AG10803 (cell line): ENCODE data around the gene ATOSB.
A peak's percentile ranks its signal among the peaks of the same experiment; 100 is the strongest.

Experiments
- DNase-seq: peaks from one replicate; pipeline ENCODE4 v3.0.0; 2010; ENCODE audit warnings: low read depth
- H3K4me3 ChIP-seq: 2 replicates; pipeline ENCODE4 v1.5.1; 2011; ENCODE audit warnings: mild to moderate bottlenecking, low read length, control low read depth
- TF ChIP-seq, protein P1 (sequence below): conservative IDR thresholded peaks from 2 replicates; pipeline ENCODE4 v1.5.1; 2011; ENCODE audit warnings: mild to moderate bottlenecking, low read length, control low read depth, inconsistent platforms

ATOSB gene

GRCh38 chr9:35135988-35136387, 20.3 kb upstream of the ATOSB start:
- no peak for DNase-seq

GRCh38 chr9:35134920-35135319, 19.3 kb upstream of the ATOSB start:
- no peak overlapping the region for H3K4me3 ChIP-seq
- TF ChIP-seq, protein P1, sequence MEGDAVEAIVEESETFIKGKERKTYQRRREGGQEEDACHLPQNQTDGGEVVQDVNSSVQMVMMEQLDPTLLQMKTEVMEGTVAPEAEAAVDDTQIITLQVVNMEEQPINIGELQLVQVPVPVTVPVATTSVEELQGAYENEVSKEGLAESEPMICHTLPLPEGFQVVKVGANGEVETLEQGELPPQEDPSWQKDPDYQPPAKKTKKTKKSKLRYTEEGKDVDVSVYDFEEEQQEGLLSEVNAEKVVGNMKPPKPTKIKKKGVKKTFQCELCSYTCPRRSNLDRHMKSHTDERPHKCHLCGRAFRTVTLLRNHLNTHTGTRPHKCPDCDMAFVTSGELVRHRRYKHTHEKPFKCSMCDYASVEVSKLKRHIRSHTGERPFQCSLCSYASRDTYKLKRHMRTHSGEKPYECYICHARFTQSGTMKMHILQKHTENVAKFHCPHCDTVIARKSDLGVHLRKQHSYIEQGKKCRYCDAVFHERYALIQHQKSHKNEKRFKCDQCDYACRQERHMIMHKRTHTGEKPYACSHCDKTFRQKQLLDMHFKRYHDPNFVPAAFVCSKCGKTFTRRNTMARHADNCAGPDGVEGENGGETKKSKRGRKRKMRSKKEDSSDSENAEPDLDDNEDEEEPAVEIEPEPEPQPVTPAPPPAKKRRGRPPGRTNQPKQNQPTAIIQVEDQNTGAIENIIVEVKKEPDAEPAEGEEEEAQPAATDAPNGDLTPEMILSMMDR, result no peak
- DNase-seq, result no peak

More at GRCh38 chr9:35135988-35136387, 20.3 kb upstream of the ATOSB start:
- H3K4me3 ChIP-seq, result no peak overlapping the region
- TF ChIP-seq, protein P1, result no peak

DNA sequence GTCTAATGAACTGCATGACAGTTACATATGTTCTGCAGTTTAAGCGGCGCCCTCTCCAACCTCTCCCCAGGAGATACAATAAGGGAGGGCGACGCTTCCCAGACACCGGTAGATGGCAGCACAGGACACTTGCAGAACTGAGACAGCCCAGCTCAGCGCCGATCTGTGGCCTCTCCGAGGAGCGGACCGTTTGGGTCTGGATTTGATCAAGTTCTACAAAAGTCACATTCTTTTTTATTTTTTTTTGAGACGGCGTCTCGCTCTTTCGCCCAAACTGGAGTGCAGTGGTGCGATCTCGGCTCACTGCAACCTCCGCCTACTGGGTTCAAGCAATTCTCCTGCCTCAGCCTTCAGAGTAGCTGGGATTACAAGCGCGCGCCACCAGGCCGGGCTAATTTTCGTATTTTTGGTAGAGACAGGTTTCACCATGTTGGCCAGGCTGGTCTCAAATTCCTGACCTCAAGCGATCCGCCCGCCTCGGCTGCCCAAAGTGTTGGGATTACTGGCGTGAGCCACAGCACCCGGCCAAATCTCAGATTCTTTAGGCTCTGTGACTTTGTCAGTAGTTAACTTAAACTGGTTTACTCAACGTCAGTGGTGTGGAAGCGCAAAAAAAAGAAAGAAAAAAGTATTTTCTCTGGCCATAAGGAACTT, 1.4 kb upstream of the ATOSB start:
- DNase-seq, result peak; percentile 95
- TF ChIP-seq, protein P1, result peak; percentile 93
- H3K4me3 ChIP-seq, result peak overlapping the region; percentile 97

GRCh38 chr9:35116539-35116897, 856 bp upstream of the ATOSB start:
- TF ChIP-seq, protein P1, result no peak
- peak overlapping the region; percentile 97 for H3K4me3 ChIP-seq
- DNase-seq, result no peak

DNA sequence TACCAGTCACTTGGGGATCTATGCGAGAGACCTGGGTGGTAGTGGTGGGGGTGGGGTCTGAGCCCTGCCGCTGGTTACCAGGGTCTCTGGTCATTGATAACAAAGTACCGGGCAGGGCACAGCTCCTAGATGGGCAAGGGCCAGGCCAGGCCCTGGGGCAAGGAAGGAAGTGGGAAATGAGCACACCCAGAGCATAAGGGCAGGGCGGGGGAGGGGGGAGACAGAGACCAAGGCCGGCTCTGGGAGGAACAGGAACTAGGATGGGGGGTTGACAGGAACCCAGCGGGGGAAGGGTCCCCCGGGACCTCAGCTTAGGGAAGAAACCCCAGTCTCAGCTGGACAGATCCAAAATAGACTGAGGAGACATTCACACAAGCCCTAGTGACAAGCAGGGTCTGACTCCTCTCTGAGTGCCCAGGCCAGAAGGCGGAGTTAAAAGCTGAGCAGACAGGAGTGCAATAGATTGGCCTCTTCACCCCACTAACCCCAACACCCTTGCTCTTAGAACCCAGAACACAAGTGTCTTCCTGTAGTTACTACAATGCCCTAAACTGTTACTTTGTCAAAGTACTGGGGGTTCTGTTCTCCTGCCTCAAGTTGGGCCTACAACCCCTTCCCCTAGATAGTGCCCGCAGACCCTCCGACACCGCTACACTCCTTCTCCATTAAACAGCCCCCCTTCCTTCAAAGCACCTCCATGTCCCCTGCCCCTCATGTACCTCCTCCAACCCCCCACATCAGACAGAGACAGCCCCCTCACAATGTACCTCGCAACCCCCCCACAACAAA, 628 bp downstream of the ATOSB start:
- TF ChIP-seq, protein P1, result no peak
- peak; percentile 47 for DNase-seq
- peak overlapping the region; percentile 97 for H3K4me3 ChIP-seq

- TF ChIP-seq, protein P1, result no peak
- H3K4me3 ChIP-seq, result peak overlapping the region; percentile 97
- peak; percentile 96 for DNase-seq
These were observed 1.4 kb downstream of the ATOSB start for GRCh38 chr9:35114113-35114839.
